Occipital lobe (tissue), 2 donors: Measurements from ENCODE around the gene H2AZ1. TPM values are rescaled to one million over a fixed set of nuclear protein-coding genes. Genes with fewer than 3 reads are reported as not detected.

ENCODE experiments used
- DNase-seq: peaks from one replicate; lab custom pipeline; 2025; lab: John Stamatoyannopoulos, UW
- total RNA-seq: library from RNA; depleted of rRNA; stranded (reverse); fragments of >200 nt; gene quantifications from one replicate; pipeline ENCODE4 v1.2.3, GENCODE V29; 2014

The H2AZ1 gene
- total RNA-seq, 1 donor from 2014 or later: 117 TPM

- DNase-seq: peak; percentile 71
Observed at GRCh38 chr4:99946356-99947189, 3.5 kb downstream of the H2AZ1 start, which contains the start of gene DNAJB14. Gene DNAJB14 (minus strand): TSS chr4:99946618. CDS start chr4:99946571, 47 bp downstream.

GRCh38 chr4:99945718-99946355 is 4.2 kb downstream of the H2AZ1 start:
- peak; percentile 35 for DNase-seq

GRCh38 chr4:99943904-99944437 is 6.1 kb downstream of the H2AZ1 start:
- no peak for DNase-seq

- no peak for DNase-seq
Observed at GRCh38 chr4:99938243-99938753, 11.8 kb downstream of the H2AZ1 start.

- no peak for DNase-seq
Observed at GRCh38 chr4:99934891-99935290, 15.2 kb downstream of the H2AZ1 start.

- DNase-seq: no peak
Observed at GRCh38 chr4:99927566-99927965, 22.5 kb downstream of the H2AZ1 start.

GRCh38 chr4:99921174-99921573 is 28.9 kb downstream of the H2AZ1 start:
- no peak for DNase-seq

- DNase-seq: no peak
Observed at GRCh38 chr4:99918656-99919055, 31.4 kb downstream of the H2AZ1 start.

GRCh38 chr4:99917575-99917974 is 32.5 kb downstream of the H2AZ1 start:
- DNase-seq: no peak

- no peak for DNase-seq
Observed at GRCh38 chr4:99915449-99915848, 34.6 kb downstream of the H2AZ1 start.

Other genes starting within 250 kb of the H2AZ1 start
- gene DAPP1, start 133.4 kb downstream of the H2AZ1 start, total RNA-seq: 0.94 TPM
- 57.9 TPM for gene LAMTOR3, start 55.8 kb downstream of the H2AZ1 start, total RNA-seq
- 105 TPM for gene DNAJB14, start 3.7 kb downstream of the H2AZ1 start, total RNA-seq
- gene DDIT4L, start 240.2 kb upstream of the H2AZ1 start, total RNA-seq: 0.16 TPM